WTC11 (cell line): ENCODE measurements around the gene FMNL2. TPM values are rescaled to one million over a fixed set of nuclear protein-coding genes. Genes with fewer than 3 reads are reported as not detected.

Experiments
- ATAC-seq: fragments of 200-7000 bp; cut with Tn5 transposase; 2 replicates; pipeline ENCODE4 v1.10.0; 2021; ENCODE audit warnings: mild to moderate bottlenecking, moderate library complexity
- CTCF ChIA-PET: fragments of 300-600 bp; sonication (Branson Sonifier 250); formaldehyde crosslinking; loops from one replicate; lab custom pipeline; 2021; ENCODE audit warnings: antibody characterized with exemption; lab: Charles Lee
- POLR2A ChIA-PET: fragments of 350-600 bp; sonication (Branson Sonifier 250); formaldehyde crosslinking; loops from one replicate; lab custom pipeline; 2021; ENCODE audit warnings: antibody characterized with exemption; lab: Charles Lee
- DNase-seq: peaks from one replicate; pipeline ENCODE4 v3.0.0; 2021; ENCODE audit warnings: low spot score
- H3K27ac Mint-ChIP-seq: 2 replicates; pipeline ENCODE4 v1.8.0; 2021; ENCODE audit warnings: mixed read lengths
- H3K27me3 Mint-ChIP-seq: 2 replicates; pipeline ENCODE4 v1.8.0; 2021; ENCODE audit warnings: low read depth, mild to moderate bottlenecking, moderate library complexity, mixed read lengths
- H3K36me3 Mint-ChIP-seq: 2 replicates; pipeline ENCODE4 v1.8.0; 2021; ENCODE audit warnings: mixed read lengths
- H3K4me1 Mint-ChIP-seq: 2 replicates; pipeline ENCODE4 v1.8.0; 2022; ENCODE audit warnings: mixed read lengths
- H3K4me3 Mint-ChIP-seq: 2 replicates; pipeline ENCODE4 v1.8.0; 2021; ENCODE audit warnings: mild to moderate bottlenecking, moderate library complexity, mixed read lengths
- H3K9me3 Mint-ChIP-seq: 2 replicates; pipeline ENCODE4 v1.8.0; 2021; ENCODE audit warnings: mixed read lengths
- CREB1 ChIP-seq: sonication (generic); formaldehyde crosslinking; IDR thresholded peaks from 2 replicates; pipeline ENCODE4 v1.8.0; 2023; ENCODE audit warnings: mild to moderate bottlenecking, missing genetic modification reagents
- CREM ChIP-seq: sonication (generic); formaldehyde crosslinking; IDR thresholded peaks from 2 replicates; pipeline ENCODE4 v1.8.1; 2022; ENCODE audit warnings: mild to moderate bottlenecking, missing genetic modification reagents, moderate library complexity
- FOXJ3 ChIP-seq: sonication (generic); formaldehyde crosslinking; IDR thresholded peaks from 2 replicates; pipeline ENCODE4 v1.9.0; 2021; ENCODE audit warnings: missing genetic modification reagents, mild to moderate bottlenecking, borderline replicate concordance
- FOXK1 ChIP-seq: sonication (generic); formaldehyde crosslinking; IDR thresholded peaks from 2 replicates; pipeline ENCODE4 v1.8.0; 2022; ENCODE audit warnings: mild to moderate bottlenecking, moderate library complexity, missing genetic modification reagents
- GTF2I ChIP-seq: fragments of 250-450 bp; sonication (Bioruptor Pico); conservative IDR thresholded peaks from 2 replicates; pipeline ENCODE4 v1.4.0; 2021; ENCODE audit warnings: mild to moderate bottlenecking
- IRF2 ChIP-seq: sonication (generic); formaldehyde crosslinking; IDR thresholded peaks from 2 replicates; pipeline ENCODE4 v1.8.0; 2022; ENCODE audit warnings: low read depth, missing genetic modification reagents, borderline replicate concordance
- JAZF1 ChIP-seq: fragments of 250-450 bp; sonication (Bioruptor Pico); IDR thresholded peaks from 2 replicates; pipeline ENCODE4 v1.9.0; 2021; ENCODE audit warnings: moderate library complexity, mild to moderate bottlenecking, inconsistent platforms
- NR1H2 ChIP-seq: sonication (generic); formaldehyde crosslinking; IDR thresholded peaks from 2 replicates; pipeline ENCODE4 v1.9.0; 2021; ENCODE audit warnings: mild to moderate bottlenecking, moderate library complexity, missing genetic modification reagents
- RELA ChIP-seq: sonication (generic); formaldehyde crosslinking; IDR thresholded peaks from 2 replicates; pipeline ENCODE4 v1.8.1; 2022; ENCODE audit warnings: missing genetic modification reagents, mild to moderate bottlenecking, borderline replicate concordance
- RORB ChIP-seq: fragments of 250-450 bp; sonication (Bioruptor Pico); IDR thresholded peaks from 2 replicates; pipeline ENCODE4 v1.9.0; 2021; ENCODE audit warnings: mild to moderate bottlenecking
- SP1 ChIP-seq: sonication (generic); formaldehyde crosslinking; conservative IDR thresholded peaks from 2 replicates; pipeline ENCODE4 v1.8.1; 2022; ENCODE audit warnings: missing genetic modification reagents
- ZNF219 ChIP-seq: sonication (generic); formaldehyde crosslinking; IDR thresholded peaks from 2 replicates; pipeline ENCODE4 v1.8.0; 2023; ENCODE audit warnings: missing genetic modification reagents, mild to moderate bottlenecking, borderline replicate concordance
- ZNF396 ChIP-seq: fragments of 250-450 bp; sonication (Bioruptor Pico); IDR thresholded peaks from 2 replicates; pipeline ENCODE4 v1.8.0; 2021; ENCODE audit warnings: mild to moderate bottlenecking, moderate library complexity, borderline replicate concordance
- total RNA-seq: library from RNA; stranded (reverse); gene quantifications from 3 replicates; pipeline ENCODE4 v1.2.3, GENCODE V29; 2021
- TF ChIP-seq, protein P1 (sequence below): sonication (generic); formaldehyde crosslinking; IDR thresholded peaks from 2 replicates; pipeline ENCODE4 v1.8.1; 2023; ENCODE audit warnings: mild to moderate bottlenecking, missing genetic modification reagents, borderline replicate concordance
- TF ChIP-seq, protein P2 (sequence below): sonication (generic); formaldehyde crosslinking; IDR thresholded peaks from 2 replicates; pipeline ENCODE4 v1.8.0; 2022; ENCODE audit warnings: mild to moderate bottlenecking, missing genetic modification reagents
- TF ChIP-seq, protein P3 (sequence below): sonication (generic); formaldehyde crosslinking; IDR thresholded peaks from 2 replicates; pipeline ENCODE4 v1.8.1; 2022; ENCODE audit warnings: missing genetic modification reagents, borderline replicate concordance
- TF ChIP-seq, protein P4 (sequence below): sonication (generic); formaldehyde crosslinking; IDR thresholded peaks from 2 replicates; pipeline ENCODE4 v1.8.1; 2022; ENCODE audit warnings: mild to moderate bottlenecking, moderate library complexity, missing genetic modification reagents
- TF ChIP-seq, protein P5 (sequence below): sonication (generic); formaldehyde crosslinking; IDR thresholded peaks from 2 replicates; pipeline ENCODE4 v1.8.1; 2023; ENCODE audit warnings: mild to moderate bottlenecking, missing genetic modification reagents, moderate library complexity
- TF ChIP-seq, protein P6 (sequence below): fragments of 250-450 bp; sonication (Bioruptor Pico); IDR thresholded peaks from 2 replicates; pipeline ENCODE4 v1.8.0; 2021; ENCODE audit warnings: mild to moderate bottlenecking
- TF ChIP-seq, protein P7 (sequence below): sonication (generic); formaldehyde crosslinking; IDR thresholded peaks from 2 replicates; pipeline ENCODE4 v1.8.0; 2022; ENCODE audit warnings: mild to moderate bottlenecking, missing genetic modification reagents
- TF ChIP-seq, protein P8 (sequence below): sonication (generic); formaldehyde crosslinking; IDR thresholded peaks from 2 replicates; pipeline ENCODE4 v1.8.1; 2023; ENCODE audit warnings: mild to moderate bottlenecking, missing genetic modification reagents

Gene FMNL2
- total RNA-seq, 1 experiment from 2014 or later = 43.0 TPM

DNA sequence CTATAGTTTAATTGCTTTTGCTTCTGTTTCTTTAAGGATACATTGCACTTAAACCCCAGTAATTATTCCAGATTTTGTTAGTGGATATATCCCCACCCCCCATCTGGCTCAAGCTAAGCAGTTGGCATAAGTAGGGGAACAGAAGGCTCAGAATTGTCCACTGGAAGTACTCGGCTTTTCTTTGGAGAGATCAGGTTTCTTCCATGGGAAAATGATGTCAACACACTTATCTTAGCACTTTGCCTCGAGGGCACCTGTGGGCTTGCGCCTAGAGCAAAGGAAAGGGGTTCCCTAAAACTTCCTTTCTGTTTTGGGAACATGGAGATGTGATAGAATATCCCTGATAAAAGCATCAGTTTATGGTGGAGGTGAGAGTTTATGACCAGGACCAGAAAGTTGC, 130.6 kb downstream of the FMNL2 start:
- Mint-ChIP-seq H3K27me3 (no peaks in the 10 kb centered on the region), H3K9me3 (no peaks in the 10 kb centered on the region), H3K36me3 (no peaks in the 10 kb centered on the region), H3K4me1 (peaks cover 80% of the 10 kb centered on the region), H3K4me3 (no peak overlapping the region), H3K27ac (no peak overlapping the region)
- CTCF ChIA-PET = no interaction called here
- ATAC-seq (no peak), DNase-seq (no peak)
- TF ChIP-seq, protein P1, sequence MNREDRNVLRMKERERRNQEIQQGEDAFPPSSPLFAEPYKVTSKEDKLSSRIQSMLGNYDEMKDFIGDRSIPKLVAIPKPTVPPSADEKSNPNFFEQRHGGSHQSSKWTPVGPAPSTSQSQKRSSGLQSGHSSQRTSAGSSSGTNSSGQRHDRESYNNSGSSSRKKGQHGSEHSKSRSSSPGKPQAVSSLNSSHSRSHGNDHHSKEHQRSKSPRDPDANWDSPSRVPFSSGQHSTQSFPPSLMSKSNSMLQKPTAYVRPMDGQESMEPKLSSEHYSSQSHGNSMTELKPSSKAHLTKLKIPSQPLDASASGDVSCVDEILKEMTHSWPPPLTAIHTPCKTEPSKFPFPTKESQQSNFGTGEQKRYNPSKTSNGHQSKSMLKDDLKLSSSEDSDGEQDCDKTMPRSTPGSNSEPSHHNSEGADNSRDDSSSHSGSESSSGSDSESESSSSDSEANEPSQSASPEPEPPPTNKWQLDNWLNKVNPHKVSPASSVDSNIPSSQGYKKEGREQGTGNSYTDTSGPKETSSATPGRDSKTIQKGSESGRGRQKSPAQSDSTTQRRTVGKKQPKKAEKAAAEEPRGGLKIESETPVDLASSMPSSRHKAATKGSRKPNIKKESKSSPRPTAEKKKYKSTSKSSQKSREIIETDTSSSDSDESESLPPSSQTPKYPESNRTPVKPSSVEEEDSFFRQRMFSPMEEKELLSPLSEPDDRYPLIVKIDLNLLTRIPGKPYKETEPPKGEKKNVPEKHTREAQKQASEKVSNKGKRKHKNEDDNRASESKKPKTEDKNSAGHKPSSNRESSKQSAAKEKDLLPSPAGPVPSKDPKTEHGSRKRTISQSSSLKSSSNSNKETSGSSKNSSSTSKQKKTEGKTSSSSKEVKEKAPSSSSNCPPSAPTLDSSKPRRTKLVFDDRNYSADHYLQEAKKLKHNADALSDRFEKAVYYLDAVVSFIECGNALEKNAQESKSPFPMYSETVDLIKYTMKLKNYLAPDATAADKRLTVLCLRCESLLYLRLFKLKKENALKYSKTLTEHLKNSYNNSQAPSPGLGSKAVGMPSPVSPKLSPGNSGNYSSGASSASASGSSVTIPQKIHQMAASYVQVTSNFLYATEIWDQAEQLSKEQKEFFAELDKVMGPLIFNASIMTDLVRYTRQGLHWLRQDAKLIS (CRISPR knock-in tag) = no peak
- TF ChIP-seq, protein P2, sequence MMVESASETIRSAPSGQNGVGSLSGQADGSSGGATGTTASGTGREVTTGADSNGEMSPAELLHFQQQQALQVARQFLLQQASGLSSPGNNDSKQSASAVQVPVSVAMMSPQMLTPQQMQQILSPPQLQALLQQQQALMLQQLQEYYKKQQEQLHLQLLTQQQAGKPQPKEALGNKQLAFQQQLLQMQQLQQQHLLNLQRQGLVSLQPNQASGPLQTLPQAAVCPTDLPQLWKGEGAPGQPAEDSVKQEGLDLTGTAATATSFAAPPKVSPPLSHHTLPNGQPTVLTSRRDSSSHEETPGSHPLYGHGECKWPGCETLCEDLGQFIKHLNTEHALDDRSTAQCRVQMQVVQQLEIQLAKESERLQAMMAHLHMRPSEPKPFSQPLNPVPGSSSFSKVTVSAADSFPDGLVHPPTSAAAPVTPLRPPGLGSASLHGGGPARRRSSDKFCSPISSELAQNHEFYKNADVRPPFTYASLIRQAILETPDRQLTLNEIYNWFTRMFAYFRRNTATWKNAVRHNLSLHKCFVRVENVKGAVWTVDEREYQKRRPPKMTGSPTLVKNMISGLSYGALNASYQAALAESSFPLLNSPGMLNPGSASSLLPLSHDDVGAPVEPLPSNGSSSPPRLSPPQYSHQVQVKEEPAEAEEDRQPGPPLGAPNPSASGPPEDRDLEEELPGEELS (CRISPR knock-in tag) = no peak
- TF ChIP-seq, protein P3, sequence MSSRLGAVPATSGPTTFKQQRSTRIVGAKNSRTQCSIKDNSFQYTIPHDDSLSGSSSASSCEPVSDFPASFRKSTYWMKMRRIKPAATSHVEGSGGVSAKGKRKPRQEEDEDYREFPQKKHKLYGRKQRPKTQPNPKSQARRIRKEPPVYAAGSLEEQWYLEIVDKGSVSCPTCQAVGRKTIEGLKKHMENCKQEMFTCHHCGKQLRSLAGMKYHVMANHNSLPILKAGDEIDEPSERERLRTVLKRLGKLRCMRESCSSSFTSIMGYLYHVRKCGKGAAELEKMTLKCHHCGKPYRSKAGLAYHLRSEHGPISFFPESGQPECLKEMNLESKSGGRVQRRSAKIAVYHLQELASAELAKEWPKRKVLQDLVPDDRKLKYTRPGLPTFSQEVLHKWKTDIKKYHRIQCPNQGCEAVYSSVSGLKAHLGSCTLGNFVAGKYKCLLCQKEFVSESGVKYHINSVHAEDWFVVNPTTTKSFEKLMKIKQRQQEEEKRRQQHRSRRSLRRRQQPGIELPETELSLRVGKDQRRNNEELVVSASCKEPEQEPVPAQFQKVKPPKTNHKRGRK (CRISPR knock-in tag) = no peak
- TF ChIP-seq RORB (CRISPR knock-in tag) (no peak), FOXJ3 (CRISPR knock-in tag) (no peak), SP1 (CRISPR knock-in tag) (no peak), FOXK1 (CRISPR knock-in tag) (no peak), NR1H2 (CRISPR knock-in tag) (no peak)
- TF ChIP-seq, protein P4, sequence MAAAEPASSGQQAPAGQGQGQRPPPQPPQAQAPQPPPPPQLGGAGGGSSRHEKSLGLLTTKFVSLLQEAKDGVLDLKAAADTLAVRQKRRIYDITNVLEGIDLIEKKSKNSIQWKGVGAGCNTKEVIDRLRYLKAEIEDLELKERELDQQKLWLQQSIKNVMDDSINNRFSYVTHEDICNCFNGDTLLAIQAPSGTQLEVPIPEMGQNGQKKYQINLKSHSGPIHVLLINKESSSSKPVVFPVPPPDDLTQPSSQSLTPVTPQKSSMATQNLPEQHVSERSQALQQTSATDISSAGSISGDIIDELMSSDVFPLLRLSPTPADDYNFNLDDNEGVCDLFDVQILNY (CRISPR knock-in tag) = no peak
- TF ChIP-seq, protein P5, sequence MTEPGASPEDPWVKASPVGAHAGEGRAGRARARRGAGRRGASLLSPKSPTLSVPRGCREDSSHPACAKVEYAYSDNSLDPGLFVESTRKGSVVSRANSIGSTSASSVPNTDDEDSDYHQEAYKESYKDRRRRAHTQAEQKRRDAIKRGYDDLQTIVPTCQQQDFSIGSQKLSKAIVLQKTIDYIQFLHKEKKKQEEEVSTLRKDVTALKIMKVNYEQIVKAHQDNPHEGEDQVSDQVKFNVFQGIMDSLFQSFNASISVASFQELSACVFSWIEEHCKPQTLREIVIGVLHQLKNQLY (CRISPR knock-in tag) = no peak
- TF ChIP-seq, protein P6, sequence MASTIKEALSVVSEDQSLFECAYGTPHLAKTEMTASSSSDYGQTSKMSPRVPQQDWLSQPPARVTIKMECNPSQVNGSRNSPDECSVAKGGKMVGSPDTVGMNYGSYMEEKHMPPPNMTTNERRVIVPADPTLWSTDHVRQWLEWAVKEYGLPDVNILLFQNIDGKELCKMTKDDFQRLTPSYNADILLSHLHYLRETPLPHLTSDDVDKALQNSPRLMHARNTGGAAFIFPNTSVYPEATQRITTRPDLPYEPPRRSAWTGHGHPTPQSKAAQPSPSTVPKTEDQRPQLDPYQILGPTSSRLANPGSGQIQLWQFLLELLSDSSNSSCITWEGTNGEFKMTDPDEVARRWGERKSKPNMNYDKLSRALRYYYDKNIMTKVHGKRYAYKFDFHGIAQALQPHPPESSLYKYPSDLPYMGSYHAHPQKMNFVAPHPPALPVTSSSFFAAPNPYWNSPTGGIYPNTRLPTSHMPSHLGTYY = no peak
- POLR2A ChIA-PET = no interaction called here

DNA sequence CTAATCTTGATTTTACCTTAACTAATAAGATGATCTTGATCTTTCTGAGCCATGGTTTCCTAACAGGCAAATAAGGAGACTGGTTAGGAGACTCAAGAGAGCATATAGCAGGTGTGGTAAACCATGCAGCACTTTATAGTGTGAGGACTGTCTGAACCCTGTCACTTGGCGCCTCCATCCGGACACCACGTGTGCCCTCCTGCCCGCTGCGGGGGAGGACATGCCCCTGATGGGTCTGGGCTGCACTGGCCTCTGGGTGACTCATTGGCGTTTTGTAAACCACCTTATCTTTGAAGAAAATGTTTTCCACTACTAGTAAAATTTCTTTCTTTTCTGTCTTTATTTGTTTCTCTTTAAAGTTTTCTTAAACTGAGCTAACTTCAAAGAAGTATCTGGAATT, 131.1 kb downstream of the FMNL2 start:
- ChIA-PET CTCF (no interaction called here), POLR2A (interaction anchor here (0.5 kb wide), 1 partner anchor 173 kb away, joined by 3 read pairs; no protein-coding TSS in a partner anchor)
- ATAC-seq (no peak), DNase-seq (no peak)
- H3K36me3 Mint-ChIP-seq = no peaks in the 10 kb centered on the region
- H3K27ac Mint-ChIP-seq = no peak overlapping the region
- H3K4me1 Mint-ChIP-seq = peaks cover 85% of the 10 kb centered on the region
- no peaks in the 10 kb centered on the region for H3K27me3 Mint-ChIP-seq
- H3K9me3 Mint-ChIP-seq = no peaks in the 10 kb centered on the region
- no peak overlapping the region for H3K4me3 Mint-ChIP-seq
- no peak for TF ChIP-seq ZNF219 (CRISPR knock-in tag)
- TF ChIP-seq, protein P7, sequence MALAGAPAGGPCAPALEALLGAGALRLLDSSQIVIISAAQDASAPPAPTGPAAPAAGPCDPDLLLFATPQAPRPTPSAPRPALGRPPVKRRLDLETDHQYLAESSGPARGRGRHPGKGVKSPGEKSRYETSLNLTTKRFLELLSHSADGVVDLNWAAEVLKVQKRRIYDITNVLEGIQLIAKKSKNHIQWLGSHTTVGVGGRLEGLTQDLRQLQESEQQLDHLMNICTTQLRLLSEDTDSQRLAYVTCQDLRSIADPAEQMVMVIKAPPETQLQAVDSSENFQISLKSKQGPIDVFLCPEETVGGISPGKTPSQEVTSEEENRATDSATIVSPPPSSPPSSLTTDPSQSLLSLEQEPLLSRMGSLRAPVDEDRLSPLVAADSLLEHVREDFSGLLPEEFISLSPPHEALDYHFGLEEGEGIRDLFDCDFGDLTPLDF = no peak
- TF ChIP-seq, protein P8, sequence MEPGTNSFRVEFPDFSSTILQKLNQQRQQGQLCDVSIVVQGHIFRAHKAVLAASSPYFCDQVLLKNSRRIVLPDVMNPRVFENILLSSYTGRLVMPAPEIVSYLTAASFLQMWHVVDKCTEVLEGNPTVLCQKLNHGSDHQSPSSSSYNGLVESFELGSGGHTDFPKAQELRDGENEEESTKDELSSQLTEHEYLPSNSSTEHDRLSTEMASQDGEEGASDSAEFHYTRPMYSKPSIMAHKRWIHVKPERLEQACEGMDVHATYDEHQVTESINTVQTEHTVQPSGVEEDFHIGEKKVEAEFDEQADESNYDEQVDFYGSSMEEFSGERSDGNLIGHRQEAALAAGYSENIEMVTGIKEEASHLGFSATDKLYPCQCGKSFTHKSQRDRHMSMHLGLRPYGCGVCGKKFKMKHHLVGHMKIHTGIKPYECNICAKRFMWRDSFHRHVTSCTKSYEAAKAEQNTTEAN (CRISPR knock-in tag) = no peak
- TF ChIP-seq IRF2 (CRISPR knock-in tag) = no peak
- TF ChIP-seq ZNF396 (CRISPR knock-in tag) = no peak
- TF ChIP-seq GTF2I (CRISPR knock-in tag) = no peak
- no peak for TF ChIP-seq CREM (CRISPR knock-in tag)
- no peak for TF ChIP-seq JAZF1 (CRISPR knock-in tag)
- no peak for TF ChIP-seq RELA (CRISPR knock-in tag)
- TF ChIP-seq CREB1 (CRISPR knock-in tag) = no peak
